CD14-positive monocyte (primary cell): ENCODE measurements around the gene KCNG2. TPM values are rescaled to one million over a fixed set of nuclear protein-coding genes. Genes with fewer than 3 reads are reported as not detected.

Experiments used
- DNase-seq, 3 donors: peaks; one replicate each; pipeline ENCODE4 v3.0.0-alpha.2; 2011 to 2022
- H2AFZ ChIP-seq: 2 replicates; pipeline ENCODE4 v1.6.0; 2012; ENCODE audit warnings: mild to moderate bottlenecking, low read depth, low read length, inconsistent platforms; ENCODE audit not compliant: insufficient read depth, poor library complexity, severe bottlenecking
- H3K27ac ChIP-seq, 2 donors: 1 replicate in 1 of 2; 2 replicates in 1 of 2; pipeline ENCODE4 v1.5.1; 2012 to 2013; ENCODE audit warnings: low read length in 2 of 2, control low read depth in 1 of 2, inconsistent platforms in 1 of 2, low read depth in 1 of 2, mild to moderate bottlenecking in 1 of 2
- H3K27me3 ChIP-seq, 2 donors: one replicate each; pipeline versions ENCODE4 v1.6.0 to v1.6.1; 2011 to 2013; ENCODE audit warnings: low read length in 2 of 2; ENCODE audit not compliant: control insufficient read depth in 2 of 2, insufficient read depth in 2 of 2
- H3K36me3 ChIP-seq, 2 donors: replicated peaks in 1 of 2; 1 replicate in 1 of 2; 2 replicates in 1 of 2; pipeline versions ENCODE4 v1.5.1 to v1.6.1; 2012 to 2013; ENCODE audit warnings: low read length in 2 of 2, control low read depth in 1 of 2, inconsistent platforms in 1 of 2, mild to moderate bottlenecking in 1 of 2; ENCODE audit not compliant: insufficient read depth in 2 of 2, control insufficient read depth in 1 of 2
- H3K4me1 ChIP-seq, 2 donors: 1 replicate in 1 of 2; 2 replicates in 1 of 2; pipeline versions ENCODE4 v1.5.1 to v1.6.1; 2012 to 2013; ENCODE audit warnings: low read length in 2 of 2, control low read depth in 1 of 2, inconsistent platforms in 1 of 2, mild to moderate bottlenecking in 1 of 2, moderate library complexity in 1 of 2; ENCODE audit not compliant: insufficient read depth in 2 of 2, control insufficient read depth in 1 of 2
- H3K4me2 ChIP-seq: replicated peaks from 2 replicates; pipeline ENCODE3; 2012; ENCODE audit warnings: low read length, moderate library complexity, mild to moderate bottlenecking; ENCODE audit not compliant: poor library complexity, severe bottlenecking; ENCODE audit errors: extremely low read depth
- H3K4me3 ChIP-seq, 3 experiments: fragments of 200-600 bp in 1 of 3; sonication (generic) in 1 of 3; replicated peaks in 1 of 3; 1 replicate in 2 of 3; 2 replicates in 1 of 3; pipeline ENCODE4 v1.5.1; 2011 to 2013; ENCODE audit warnings: low read length in 3 of 3, mild to moderate bottlenecking in 3 of 3, control low read depth in 2 of 3, low read depth in 2 of 3, inconsistent platforms in 1 of 3, moderate library complexity in 1 of 3
- H3K79me2 ChIP-seq: 2 replicates; pipeline ENCODE4 v1.6.0; 2012; ENCODE audit warnings: mild to moderate bottlenecking, control low read depth, inconsistent platforms, low read length, moderate library complexity; ENCODE audit not compliant: insufficient read depth
- H3K9ac ChIP-seq: 2 replicates; pipeline ENCODE4 v1.6.0; 2017; ENCODE audit warnings: low read length, mild to moderate bottlenecking; ENCODE audit not compliant: insufficient read depth, poor library complexity, severe bottlenecking
- H3K9me3 ChIP-seq, 2 donors: replicated peaks in 1 of 2; 1 replicate in 1 of 2; 2 replicates in 1 of 2; pipeline versions ENCODE4 v1.5.1 to v1.6.1; 2012 to 2013; ENCODE audit warnings: low read length in 2 of 2, control low read depth in 1 of 2; ENCODE audit not compliant: control insufficient read depth in 1 of 2, insufficient read depth in 1 of 2
- H4K20me1 ChIP-seq: 2 replicates; pipeline ENCODE4 v1.6.0; 2012; ENCODE audit warnings: mild to moderate bottlenecking, low read length, control low read depth, moderate library complexity; ENCODE audit not compliant: insufficient read depth
- H3K27ac Mint-ChIP-seq, 7 donors: one replicate each; pipeline ENCODE4 v1.8.0; 2020; ENCODE audit warnings: mild to moderate bottlenecking in 7 of 7, mixed read lengths in 7 of 7, moderate library complexity in 6 of 7, inconsistent platforms in 2 of 7
- H3K27me3 Mint-ChIP-seq, 3 donors: one replicate each; pipeline ENCODE4 v1.8.0; 2021 to 2022; ENCODE audit warnings: low read depth in 3 of 3, mild to moderate bottlenecking in 3 of 3, mixed read lengths in 3 of 3, moderate library complexity in 3 of 3, inconsistent platforms in 1 of 3
- H3K36me3 Mint-ChIP-seq, 2 donors: one replicate each; pipeline ENCODE4 v1.8.0; 2020; ENCODE audit warnings: mixed read lengths in 2 of 2, inconsistent platforms in 1 of 2, mild to moderate bottlenecking in 1 of 2
- H3K4me1 Mint-ChIP-seq: one replicate; pipeline ENCODE4 v1.8.0; 2020; ENCODE audit warnings: mild to moderate bottlenecking, mixed read lengths
- H3K4me3 Mint-ChIP-seq, 2 donors: one replicate each; pipeline ENCODE4 v1.8.0; 2020; ENCODE audit warnings: mild to moderate bottlenecking in 2 of 2, mixed read lengths in 2 of 2, moderate library complexity in 1 of 2
- H3K9me3 Mint-ChIP-seq, 7 donors: one replicate each; pipeline ENCODE4 v1.8.0; 2020 to 2022; ENCODE audit warnings: mixed read lengths in 7 of 7, mild to moderate bottlenecking in 6 of 7, moderate library complexity in 6 of 7, inconsistent platforms in 2 of 7
- WGBS: methylation state at CpG from one replicate; pipeline ENCODE4 v1.1.5; 2013; ENCODE audit warnings: missing lambda C conversion rate; ENCODE audit not compliant: insufficient coverage; 5-methylcytosine and 5-hydroxymethylcytosine counted together
- intact Hi-C, 2 donors: fragments of 100-400 bp; cut with micrococcal nuclease; formaldehyde crosslinking; loops; one replicate each; pipeline versions ENCODE4 v1.15.0 to v1.15.1; 2023
- polyA plus RNA-seq, 3 donors: library from polyadenylated mRNA; depleted of rRNA in 1 of 3; unstranded in 2 of 3; stranded (reverse) in 1 of 3; fragments of 300-500 nt in 2 of 3; fragments of >200 nt in 1 of 3; fragmentation: Illumina TruSeq in 2 of 3; gene quantifications; 1 replicate in 2 of 3; 2 replicates in 1 of 3; pipeline ENCODE4 v1.2.3, GENCODE V29; 2012 to 2021
- TF ChIP-seq, protein P1 (sequence below): fragments of 200-600 bp; IDR thresholded peaks from one replicate; pipeline ENCODE4 v1.8.0; 2022; ENCODE audit warnings: antibody characterized with exemption, mild to moderate bottlenecking

The KCNG2 gene
- polyA plus RNA-seq, 3 donors: 0.04 TPM; not detected in 2

GRCh38 chr18:79927607-79928562 lies 130.1 kb downstream of the KCNG2 start:
- Histone ChIP-seq H2AFZ (no peak overlapping the region), H3K9me3 (peaks cover 60% of the 10 kb centered on the region in 2 donors), H3K36me3 (peaks cover 54 to 98% of the 10 kb centered on the region in 2 donors), H3K79me2 (peaks cover 76% of the 10 kb centered on the region), H4K20me1 (peaks cover 63% of the 10 kb centered on the region), H3K4me2 (no peak overlapping the region), H3K27me3 (no peaks in the 10 kb centered on the region), H3K27ac (no peak overlapping the region), H3K4me3 (no peak overlapping the region), H3K9ac (no peak overlapping the region), H3K4me1 (no peaks in the 10 kb centered on the region)
- no peak overlapping the region for H3K4me3 Mint-ChIP-seq
- H3K4me1 Mint-ChIP-seq: no peaks in the 10 kb centered on the region
- peaks cover 83 to 96% of the 10 kb centered on the region in 2 donors for H3K36me3 Mint-ChIP-seq
- WGBS: 99% methylated on average over 13 of the region's 25 CpGs
- DNase-seq: no peak
- peaks cover 60 to 80% (median 71%) of the 10 kb centered on the region in 7 donors for H3K9me3 Mint-ChIP-seq
- TF ChIP-seq, protein P1, sequence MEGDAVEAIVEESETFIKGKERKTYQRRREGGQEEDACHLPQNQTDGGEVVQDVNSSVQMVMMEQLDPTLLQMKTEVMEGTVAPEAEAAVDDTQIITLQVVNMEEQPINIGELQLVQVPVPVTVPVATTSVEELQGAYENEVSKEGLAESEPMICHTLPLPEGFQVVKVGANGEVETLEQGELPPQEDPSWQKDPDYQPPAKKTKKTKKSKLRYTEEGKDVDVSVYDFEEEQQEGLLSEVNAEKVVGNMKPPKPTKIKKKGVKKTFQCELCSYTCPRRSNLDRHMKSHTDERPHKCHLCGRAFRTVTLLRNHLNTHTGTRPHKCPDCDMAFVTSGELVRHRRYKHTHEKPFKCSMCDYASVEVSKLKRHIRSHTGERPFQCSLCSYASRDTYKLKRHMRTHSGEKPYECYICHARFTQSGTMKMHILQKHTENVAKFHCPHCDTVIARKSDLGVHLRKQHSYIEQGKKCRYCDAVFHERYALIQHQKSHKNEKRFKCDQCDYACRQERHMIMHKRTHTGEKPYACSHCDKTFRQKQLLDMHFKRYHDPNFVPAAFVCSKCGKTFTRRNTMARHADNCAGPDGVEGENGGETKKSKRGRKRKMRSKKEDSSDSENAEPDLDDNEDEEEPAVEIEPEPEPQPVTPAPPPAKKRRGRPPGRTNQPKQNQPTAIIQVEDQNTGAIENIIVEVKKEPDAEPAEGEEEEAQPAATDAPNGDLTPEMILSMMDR: no peak
- intact Hi-C loops: no loop called here
- no peak overlapping the region for H3K27ac Mint-ChIP-seq
- H3K27me3 Mint-ChIP-seq: peaks cover 0 to 1% (median 0%) of the 10 kb centered on the region in 3 donors

DNA sequence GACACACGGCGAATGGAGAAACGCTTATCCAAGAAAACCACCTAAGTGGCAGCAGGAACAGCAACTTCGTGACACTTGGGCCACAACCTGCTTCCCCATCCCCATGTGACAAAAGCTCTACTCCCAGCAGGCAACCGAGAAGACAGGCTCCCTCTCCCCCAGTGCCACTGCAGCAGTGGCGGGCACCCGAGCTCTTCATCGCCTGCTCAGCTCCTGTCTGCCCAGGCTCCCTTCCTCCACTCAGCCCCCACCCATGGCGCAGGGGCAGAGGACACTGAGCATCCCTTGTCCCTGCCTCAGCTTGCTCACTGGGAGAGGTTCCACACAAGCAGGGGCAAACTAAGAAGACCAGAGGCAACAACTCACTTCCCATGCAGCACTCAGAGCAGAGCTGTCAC lies 130.8 kb downstream of the KCNG2 start:
- no peaks in the 10 kb centered on the region for H3K27me3 ChIP-seq
- H3K4me1 Mint-ChIP-seq: no peaks in the 10 kb centered on the region
- H3K27ac Mint-ChIP-seq: no peak overlapping the region
- H3K36me3 Mint-ChIP-seq: peaks cover 84 to 96% of the 10 kb centered on the region in 2 donors
- peaks cover 62 to 80% (median 73%) of the 10 kb centered on the region in 7 donors for H3K9me3 Mint-ChIP-seq
- no peaks in the 10 kb centered on the region for H3K4me1 ChIP-seq
- H4K20me1 ChIP-seq: peaks cover 69% of the 10 kb centered on the region
- no peak overlapping the region for H3K4me3 ChIP-seq
- no peak overlapping the region for H3K4me3 Mint-ChIP-seq
- H3K9ac ChIP-seq: no peak overlapping the region
- TF ChIP-seq, protein P1: no peak
- peaks cover 60 to 67% of the 10 kb centered on the region in 2 donors for H3K9me3 ChIP-seq
- H3K36me3 ChIP-seq: peaks cover 52 to 99% of the 10 kb centered on the region in 2 donors
- intact Hi-C loops: no loop called here
- 98% methylated on average over 9 of the region's 9 CpGs for WGBS
- H2AFZ ChIP-seq: no peak overlapping the region
- peaks cover 0 to 1% (median 0%) of the 10 kb centered on the region in 3 donors for H3K27me3 Mint-ChIP-seq
- H3K27ac ChIP-seq: no peak overlapping the region
- no peak for DNase-seq
- peaks cover 80% of the 10 kb centered on the region for H3K79me2 ChIP-seq
- no peak overlapping the region for H3K4me2 ChIP-seq
